ENCODE results near the gene TGOLN2. TPM values are rescaled to one million over a fixed set of nuclear protein-coding genes. Genes with fewer than 3 reads are reported as not detected.
"Not testable (repeated sequence)": the region's sequence is repeated elsewhere in the genome, so short reads cannot be mapped to it uniquely, and the experiment has no call there.

Gene TGOLN2
- total RNA-seq, 1 experiment from 2014 or later = 43.7 TPM

DNA sequence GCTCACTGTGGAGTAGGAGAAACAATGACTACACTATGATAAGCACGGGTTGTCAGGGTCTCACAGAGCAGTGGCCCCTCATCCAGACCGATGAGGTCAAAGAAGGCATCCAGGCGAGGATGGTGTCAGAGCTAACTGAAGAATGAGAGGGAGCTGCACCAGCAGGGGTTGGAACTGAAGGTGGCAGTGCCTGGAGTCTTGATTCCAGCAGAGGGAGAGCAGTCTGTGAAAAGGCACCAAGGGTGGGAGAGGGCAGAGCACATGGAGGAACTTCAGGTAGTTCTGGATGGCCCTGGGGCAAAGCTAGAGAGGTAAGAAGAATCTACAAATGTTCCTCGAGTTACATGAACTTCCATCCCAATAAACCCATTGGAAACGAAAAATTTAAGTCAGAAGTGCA, 39.4 kb upstream of the TGOLN2 start:
- POLR2A ChIA-PET = interaction anchor here (0.6 kb wide), 1 partner anchor 194 kb away, joined by 3 read pairs; no protein-coding TSS in a partner anchor
- peaks cover 8% of the 10 kb centered on the region for H3K36me3 Mint-ChIP-seq
- H3K4me3 Mint-ChIP-seq = no peak overlapping the region
- peak; percentile 57 for ATAC-seq
- peaks cover 6% of the 10 kb centered on the region for H3K9me3 Mint-ChIP-seq
- no peak for DNase-seq (ENCODE audit: low spot score)
- no peak for TF ChIP-seq ATF2 (CRISPR knock-in tag; IDR thresholded peaks at IDR 0.05; ENCODE audit: borderline replicate concordance, low read depth)
- no peak for TF ChIP-seq EMX1 (CRISPR knock-in tag; IDR thresholded peaks at IDR 0.05)
- no peak for TF ChIP-seq CBFB (CRISPR knock-in tag; IDR thresholded peaks at IDR 0.05; ENCODE audit: low read depth)
- no peak for TF ChIP-seq CDX4 (CRISPR knock-in tag; IDR thresholded peaks at IDR 0.05; ENCODE audit: borderline replicate concordance)
- no peak for TF ChIP-seq KAT7 (CRISPR knock-in tag; IDR thresholded peaks at IDR 0.05; ENCODE audit: borderline replicate concordance)
- TF ChIP-seq, protein P1, sequence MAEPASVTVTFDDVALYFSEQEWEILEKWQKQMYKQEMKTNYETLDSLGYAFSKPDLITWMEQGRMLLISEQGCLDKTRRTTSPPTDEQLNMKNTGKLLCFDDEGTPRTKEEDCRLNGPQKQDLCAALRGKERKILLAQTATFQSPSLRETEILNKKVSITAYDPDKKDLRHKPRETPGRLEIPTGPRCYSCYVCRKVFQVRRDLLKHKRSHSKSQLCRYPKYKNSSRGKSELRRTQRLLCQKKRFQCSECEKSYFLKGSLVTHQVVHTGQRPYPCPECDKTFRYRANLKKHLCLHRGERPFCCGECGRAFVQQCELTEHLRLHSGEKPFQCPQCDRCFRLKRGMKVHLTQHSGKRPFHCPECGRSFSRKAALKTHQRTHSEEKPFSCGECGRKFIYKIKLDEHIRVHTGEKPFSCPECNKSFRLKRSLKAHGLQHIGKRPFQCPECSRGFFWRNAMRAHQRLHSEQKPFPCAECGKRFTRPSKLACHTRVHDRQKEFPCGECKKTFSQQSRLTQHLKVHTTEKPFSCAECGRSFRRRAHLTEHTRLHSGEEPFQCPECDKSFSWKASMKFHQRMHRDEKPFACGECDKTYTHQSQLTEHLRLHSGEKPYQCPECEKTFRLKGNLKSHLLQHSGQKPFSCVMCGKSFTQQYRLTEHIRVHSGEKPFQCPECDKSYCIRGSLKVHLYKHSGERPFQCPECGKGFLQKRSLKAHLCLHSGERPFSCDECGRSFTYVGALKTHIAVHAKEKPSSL (CRISPR knock-in tag; conservative IDR thresholded peaks at IDR 0.05) = no peak
- no peak for TF ChIP-seq ZNF263 (CRISPR knock-in tag; IDR thresholded peaks at IDR 0.05; ENCODE audit: low read depth)
- no peak for TF ChIP-seq RORB (CRISPR knock-in tag; IDR thresholded peaks at IDR 0.05)
- TF ChIP-seq, protein P2, sequence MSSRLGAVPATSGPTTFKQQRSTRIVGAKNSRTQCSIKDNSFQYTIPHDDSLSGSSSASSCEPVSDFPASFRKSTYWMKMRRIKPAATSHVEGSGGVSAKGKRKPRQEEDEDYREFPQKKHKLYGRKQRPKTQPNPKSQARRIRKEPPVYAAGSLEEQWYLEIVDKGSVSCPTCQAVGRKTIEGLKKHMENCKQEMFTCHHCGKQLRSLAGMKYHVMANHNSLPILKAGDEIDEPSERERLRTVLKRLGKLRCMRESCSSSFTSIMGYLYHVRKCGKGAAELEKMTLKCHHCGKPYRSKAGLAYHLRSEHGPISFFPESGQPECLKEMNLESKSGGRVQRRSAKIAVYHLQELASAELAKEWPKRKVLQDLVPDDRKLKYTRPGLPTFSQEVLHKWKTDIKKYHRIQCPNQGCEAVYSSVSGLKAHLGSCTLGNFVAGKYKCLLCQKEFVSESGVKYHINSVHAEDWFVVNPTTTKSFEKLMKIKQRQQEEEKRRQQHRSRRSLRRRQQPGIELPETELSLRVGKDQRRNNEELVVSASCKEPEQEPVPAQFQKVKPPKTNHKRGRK (CRISPR knock-in tag; IDR thresholded peaks at IDR 0.05; ENCODE audit: borderline replicate concordance) = no peak
- no peak for TF ChIP-seq GRHL2 (CRISPR knock-in tag; IDR thresholded peaks at IDR 0.05; ENCODE audit: insufficient replicate concordance, severe bottlenecking)
- TF ChIP-seq, protein P3, sequence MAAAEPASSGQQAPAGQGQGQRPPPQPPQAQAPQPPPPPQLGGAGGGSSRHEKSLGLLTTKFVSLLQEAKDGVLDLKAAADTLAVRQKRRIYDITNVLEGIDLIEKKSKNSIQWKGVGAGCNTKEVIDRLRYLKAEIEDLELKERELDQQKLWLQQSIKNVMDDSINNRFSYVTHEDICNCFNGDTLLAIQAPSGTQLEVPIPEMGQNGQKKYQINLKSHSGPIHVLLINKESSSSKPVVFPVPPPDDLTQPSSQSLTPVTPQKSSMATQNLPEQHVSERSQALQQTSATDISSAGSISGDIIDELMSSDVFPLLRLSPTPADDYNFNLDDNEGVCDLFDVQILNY (CRISPR knock-in tag; IDR thresholded peaks at IDR 0.05) = no peak
- no peak for TF ChIP-seq ZNF396 (CRISPR knock-in tag; IDR thresholded peaks at IDR 0.05; ENCODE audit: borderline replicate concordance)
- no peak for TF ChIP-seq SOX15 (CRISPR knock-in tag; IDR thresholded peaks at IDR 0.05)
- no peak for TF ChIP-seq E2F4 (CRISPR knock-in tag; IDR thresholded peaks at IDR 0.05; ENCODE audit: borderline replicate concordance, low read depth)
- no peak for TF ChIP-seq ZNF532 (CRISPR knock-in tag; IDR thresholded peaks at IDR 0.05; ENCODE audit: borderline replicate concordance)
- TF ChIP-seq JUN (CRISPR knock-in tag; IDR thresholded peaks at IDR 0.05) = no peak
- no peak for TF ChIP-seq ZNF281 (CRISPR knock-in tag; IDR thresholded peaks at IDR 0.05)
- CTCF ChIA-PET = interaction anchor here (1.0 kb wide), 1 partner anchor 13 kb away, joined by 3 read pairs; the partner anchor contains the start of genes ELMOD3 and RETSAT
- H3K27ac Mint-ChIP-seq = no peak overlapping the region
- no peaks in the 10 kb centered on the region for H3K27me3 Mint-ChIP-seq (ENCODE audit: low read depth)
- H3K4me1 Mint-ChIP-seq = no peaks in the 10 kb centered on the region

- H3K27ac Mint-ChIP-seq; H3K4me3 Mint-ChIP-seq; DNase-seq (ENCODE audit: low spot score); POLR2A ChIA-PET; H3K9me3 Mint-ChIP-seq; H3K27me3 Mint-ChIP-seq (ENCODE audit: low read depth); H3K4me1 Mint-ChIP-seq; ATAC-seq: not testable (repeated sequence)
- peaks cover 20% of the 10 kb centered on the region for H3K36me3 Mint-ChIP-seq
- CTCF ChIA-PET = interaction anchor here (1.7 kb wide), 1 partner anchor 189 kb away, joined by 5 read pairs; no protein-coding TSS in a partner anchor
Measured at GRCh38 chr2:85362653-85363387, 35.0 kb upstream of the TGOLN2 start.
